Heart right ventricle (tissue), 16 donors: ENCODE results near the gene EPB41L2. TPM values are rescaled to one million over a fixed set of nuclear protein-coding genes. Genes with fewer than 3 reads are reported as not detected.

Experiments
- ATAC-seq, 8 donors: fragments of 200-7000 bp; cut with Tn5 transposase; one replicate each; pipeline ENCODE4 v1.9.1; 2020; ENCODE audit warnings: mild to moderate bottlenecking in 8 of 8, moderate library complexity in 8 of 8, moderate number of reproducible peaks in 1 of 8
- DNase-seq, 2 donors: peaks; one replicate each; pipeline ENCODE4 v3.0.0-alpha.2; 2020
- H3K27ac ChIP-seq, 10 donors: fragments of 200-600 bp; sonication (generic) in 2 of 10; one replicate each; pipeline versions ENCODE4 v1.5.0 to v1.8.0; 2020 to 2022; ENCODE audit warnings: mild to moderate bottlenecking in 3 of 10
- H3K27me3 ChIP-seq, 7 donors: fragments of 200-600 bp; one replicate each; pipeline ENCODE4 v1.8.0; 2021 to 2022; ENCODE audit warnings: mild to moderate bottlenecking in 2 of 7
- H3K36me3 ChIP-seq, 9 donors: fragments of 200-600 bp; sonication (generic) in 1 of 9; one replicate each; pipeline versions ENCODE4 v1.5.0 to v1.8.0; 2020 to 2022; ENCODE audit warnings: mild to moderate bottlenecking in 2 of 9
- H3K4me1 ChIP-seq, 9 donors: fragments of 200-600 bp; sonication (generic) in 1 of 9; one replicate each; pipeline versions ENCODE4 v1.5.0 to v1.8.0; 2020 to 2022; ENCODE audit warnings: mild to moderate bottlenecking in 4 of 9
- H3K4me3 ChIP-seq, 10 donors: fragments of 200-600 bp; sonication (generic) in 2 of 10; one replicate each; pipeline versions ENCODE4 v1.5.0 to v1.8.0; 2020 to 2022; ENCODE audit warnings: mild to moderate bottlenecking in 7 of 10, moderate library complexity in 2 of 10
- H3K9me3 ChIP-seq, 11 donors: fragments of 200-600 bp in 10 of 11; sonication (generic) in 2 of 11; one replicate each; pipeline versions ENCODE4 v1.5.0 to v1.8.0; 2013 to 2022; ENCODE audit warnings: mild to moderate bottlenecking in 2 of 11, control low read depth in 1 of 11, moderate library complexity in 1 of 11
- WGBS, 2 donors: extraction: QIAGEN DNeasy Blood & Tissue Kit; methylation state at CpG; one replicate each; pipeline ENCODE4 v1.1.7; 2013; ENCODE audit warnings: inconsistent platforms in 1 of 2; 5-methylcytosine and 5-hydroxymethylcytosine counted together
- intact Hi-C, 10 donors: fragments of 100-400 bp; cut with DNase I; formaldehyde crosslinking; loops; one replicate each; pipeline versions ENCODE4 v1.11.1 to v1.14.2; 2022
- polyA plus RNA-seq, 2 donors: library from polyadenylated mRNA; stranded (reverse); fragments of 200-250 nt; gene quantifications; one replicate each; pipeline ENCODE4 v1.2.3, GENCODE V29; 2013
- total RNA-seq, 10 donors: library from RNA; stranded (reverse); fragmentation: NEBNext Ultra II Directional in 3 of 10; extraction: Animal tissue kit (Norgen Biotek cat#: 25700) in 3 of 10; gene quantifications; one replicate each; pipeline versions ENCODE4 v1.2.1 to v1.2.4, GENCODE V29; 2021 to 2023
- TF ChIP-seq, protein P1 (sequence below), 9 donors: fragments of 200-600 bp; sonication (generic) in 2 of 9; IDR thresholded peaks; one replicate each; pipeline versions ENCODE4 v1.5.0 to v1.8.0; 2021 to 2022; ENCODE audit warnings: antibody characterized with exemption in 9 of 9, mild to moderate bottlenecking in 5 of 9, moderate library complexity in 1 of 9
- donor health status: Arrhythmogenic right ventricular cardiomyopathy.
- donor health status: ischemic (EF 13 %, LVEDD 7.1; RV severe dilation, severe dysfunction).
- donor health status: healthy with polysubstance abuse.
- donor health status: DM: no; HTN: yes; CAD: no.
- donor health status: DM: no; HTN: no; CAD: no.
- donor health status: ischemic (EF 25% LVEDD 6.9; RV normal size, moderate dysfunction).
- donor health status: ischemic (EF 25% LVEDD 5.7; RV mildly dilated, moderate dysfunction).
- donor health status: healthy.
- donor health status: DM: yes; HTN: yes; CAD: no.
- donor health status: Ischemic cardiomyopathy.
- donor health status: ischemic (EF 35%, LVEDD 5.7; RV mildly dilated, moderate dysfunction).
- donor health status: nonischemic (EF 11% LVEDD 7.7; RV severe dilation, severe dysfunction).
- donor health status: DM: yes; HTN: yes; CAD: no.
- donor health status: PGD.
- donor health status: ischemic (EF 29% LVEDD 5.4; RV normal size, mild dysfunction).
- donor health status: nonischemic (EF 23%, LVEDD 6.1; RV moderate dilation, normal function).

The EPB41L2 gene
- total and polyA plus RNA-seq, 12 donors: 18.0 to 98.6 (median 55.1) TPM

DNA sequence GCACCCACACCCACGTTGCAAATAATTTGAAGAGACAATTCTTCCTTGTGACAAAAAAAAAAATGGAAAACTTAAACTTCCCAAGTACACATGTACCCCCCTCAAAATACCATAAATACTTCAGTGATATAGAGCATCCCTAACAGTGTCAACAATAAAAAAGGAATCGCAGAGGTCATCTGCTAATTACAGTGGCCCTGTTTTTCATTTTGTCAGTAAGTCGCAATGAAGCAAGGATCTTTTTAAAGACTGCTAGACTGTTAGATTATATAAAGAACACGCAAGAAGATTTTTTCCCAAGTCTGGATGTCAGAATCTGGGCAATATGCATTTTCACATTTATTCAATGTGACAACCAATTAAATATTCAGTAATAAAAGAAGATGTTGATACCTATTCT, 93.9 kb downstream of the EPB41L2 start:
- Histone ChIP-seq H3K27me3 (no peaks in the 10 kb centered on the region), H3K9me3 (no peaks in the 10 kb centered on the region), H3K36me3 (no peaks in the 10 kb centered on the region), H3K4me3 (peak overlapping the region in 9 of 10 donors; percentile 24 to 61 (median 52)), H3K27ac (peak overlapping the region; percentile 9 to 82 (median 79)), H3K4me1 (peaks cover 0 to 64% (median 52%) of the 10 kb centered on the region in 9 donors)
- ATAC-seq: no peak
- WGBS, 2 donors: 38 to 46% methylated on average over 4 of the region's 4 CpGs
- DNase-seq: no peak
- TF ChIP-seq, protein P1, sequence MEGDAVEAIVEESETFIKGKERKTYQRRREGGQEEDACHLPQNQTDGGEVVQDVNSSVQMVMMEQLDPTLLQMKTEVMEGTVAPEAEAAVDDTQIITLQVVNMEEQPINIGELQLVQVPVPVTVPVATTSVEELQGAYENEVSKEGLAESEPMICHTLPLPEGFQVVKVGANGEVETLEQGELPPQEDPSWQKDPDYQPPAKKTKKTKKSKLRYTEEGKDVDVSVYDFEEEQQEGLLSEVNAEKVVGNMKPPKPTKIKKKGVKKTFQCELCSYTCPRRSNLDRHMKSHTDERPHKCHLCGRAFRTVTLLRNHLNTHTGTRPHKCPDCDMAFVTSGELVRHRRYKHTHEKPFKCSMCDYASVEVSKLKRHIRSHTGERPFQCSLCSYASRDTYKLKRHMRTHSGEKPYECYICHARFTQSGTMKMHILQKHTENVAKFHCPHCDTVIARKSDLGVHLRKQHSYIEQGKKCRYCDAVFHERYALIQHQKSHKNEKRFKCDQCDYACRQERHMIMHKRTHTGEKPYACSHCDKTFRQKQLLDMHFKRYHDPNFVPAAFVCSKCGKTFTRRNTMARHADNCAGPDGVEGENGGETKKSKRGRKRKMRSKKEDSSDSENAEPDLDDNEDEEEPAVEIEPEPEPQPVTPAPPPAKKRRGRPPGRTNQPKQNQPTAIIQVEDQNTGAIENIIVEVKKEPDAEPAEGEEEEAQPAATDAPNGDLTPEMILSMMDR (IDR thresholded peaks at IDR 0.05): no peak
- intact Hi-C loops: loop anchor here in 6 of 10 donors (5.0 to 10.0 kb wide), 5 partner anchors 33 to 146 kb away; partner anchors contain the start of gene EPB41L2 (in 3 of the 6)

DNA sequence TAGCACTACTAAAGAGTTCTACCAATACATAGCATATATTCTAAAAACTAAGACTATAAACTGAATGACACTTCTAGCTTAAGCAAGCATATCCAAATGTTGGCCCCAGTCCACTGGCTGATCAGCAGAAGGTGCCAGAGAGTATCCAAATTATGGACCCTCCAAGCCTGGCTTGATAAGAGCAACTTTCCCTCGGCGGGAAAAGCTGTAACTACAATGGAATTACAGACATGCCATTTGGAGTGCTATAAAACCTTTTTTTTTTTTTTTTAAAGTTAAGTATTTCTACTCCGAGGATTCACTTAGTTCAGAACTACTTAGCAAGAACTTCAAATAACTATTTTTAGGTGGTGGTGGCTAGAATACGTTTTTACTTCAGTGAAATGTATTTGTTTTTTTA, 94.6 kb downstream of the EPB41L2 start:
- peak overlapping the region in 9 of 10 donors; percentile 22 to 61 (median 52) for H3K4me3 ChIP-seq
- no peaks in the 10 kb centered on the region for H3K36me3 ChIP-seq
- ATAC-seq (peak in 1 of 8 donors; percentile 22), DNase-seq (no peak)
- H3K9me3 ChIP-seq: no peaks in the 10 kb centered on the region
- TF ChIP-seq, protein P1 (IDR thresholded peaks at IDR 0.05): no peak
- no peaks in the 10 kb centered on the region for H3K27me3 ChIP-seq
- H3K4me1 ChIP-seq: peaks cover 0 to 68% (median 53%) of the 10 kb centered on the region in 9 donors
- H3K27ac ChIP-seq: peak overlapping the region in 8 of 10 donors; percentile 42 to 81 (median 79)
- 15 to 24% methylated on average over 4 of the region's 4 CpGs for WGBS, 2 donors
- intact Hi-C loops: loop anchor here in 6 of 10 donors (1.0 to 10.0 kb wide), 6 partner anchors 34 to 146 kb away; partner anchors contain the start of gene EPB41L2 (in 3 of the 6)

DNA sequence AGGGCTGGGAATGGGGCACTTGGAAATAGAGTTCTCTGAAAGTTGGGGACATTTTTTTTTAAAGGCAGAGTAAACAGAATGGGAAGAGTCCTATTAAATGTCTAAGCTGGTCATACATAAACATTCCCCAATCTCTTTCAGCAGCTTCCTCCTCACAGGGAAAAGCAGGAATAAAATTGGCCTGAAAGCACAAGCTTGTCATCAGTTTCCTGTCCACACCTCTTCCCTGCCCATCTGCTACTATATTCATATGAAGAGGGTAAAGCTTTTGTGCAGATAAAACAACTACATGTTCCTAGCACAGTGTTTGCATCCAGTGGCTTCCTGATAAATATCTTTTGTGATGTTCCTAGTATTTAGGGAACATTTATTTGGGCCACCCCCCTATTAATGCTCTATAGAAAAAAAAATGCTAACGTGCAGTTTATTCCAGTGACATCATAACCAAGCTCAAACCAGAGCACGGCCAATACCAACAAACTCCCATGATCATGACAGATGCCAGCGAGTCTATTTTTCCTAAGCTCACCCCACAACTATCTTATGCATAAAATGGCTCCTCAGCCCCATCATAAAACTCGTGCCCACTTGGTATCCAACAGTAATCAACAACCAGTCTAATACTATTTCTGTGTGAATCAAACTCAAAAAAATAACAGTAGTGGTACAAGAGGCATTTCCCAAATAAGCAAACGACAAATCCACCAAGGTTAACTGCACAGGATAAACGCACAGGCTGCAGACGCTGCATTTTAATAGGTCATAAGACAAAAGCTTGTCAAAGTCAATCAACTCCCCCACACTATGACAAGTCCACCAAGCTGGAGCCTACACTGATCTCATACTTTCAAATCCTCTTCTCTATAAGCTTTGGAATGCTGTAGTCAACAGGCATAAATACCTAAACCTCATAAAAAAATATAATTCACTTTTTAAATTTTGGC, 95.3 kb downstream of the EPB41L2 start:
- TF ChIP-seq, protein P1 (IDR thresholded peaks at IDR 0.05): no peak
- peaks cover 0 to 75% (median 57%) of the 10 kb centered on the region in 9 donors for H3K4me1 ChIP-seq
- intact Hi-C loops: loop anchor here in 6 of 10 donors (1.0 to 10.0 kb wide), 7 partner anchors 35 to 147 kb away; partner anchors contain the start of gene EPB41L2 (in 3 of the 6)
- 33 to 45% methylated on average over 7 of the region's 7 CpGs for WGBS, 2 donors
- DNase-seq: no peak
- H3K27me3 ChIP-seq: no peaks in the 10 kb centered on the region
- H3K36me3 ChIP-seq: no peaks in the 10 kb centered on the region
- ATAC-seq: peak in 7 of 8 donors; percentile 11 to 65 (median 46)
- H3K4me3 ChIP-seq: peak overlapping the region in 9 of 10 donors; percentile 22 to 61 (median 52)
- no peaks in the 10 kb centered on the region for H3K9me3 ChIP-seq
- peak overlapping the region in 9 of 10 donors; percentile 2 to 81 (median 78) for H3K27ac ChIP-seq

DNA sequence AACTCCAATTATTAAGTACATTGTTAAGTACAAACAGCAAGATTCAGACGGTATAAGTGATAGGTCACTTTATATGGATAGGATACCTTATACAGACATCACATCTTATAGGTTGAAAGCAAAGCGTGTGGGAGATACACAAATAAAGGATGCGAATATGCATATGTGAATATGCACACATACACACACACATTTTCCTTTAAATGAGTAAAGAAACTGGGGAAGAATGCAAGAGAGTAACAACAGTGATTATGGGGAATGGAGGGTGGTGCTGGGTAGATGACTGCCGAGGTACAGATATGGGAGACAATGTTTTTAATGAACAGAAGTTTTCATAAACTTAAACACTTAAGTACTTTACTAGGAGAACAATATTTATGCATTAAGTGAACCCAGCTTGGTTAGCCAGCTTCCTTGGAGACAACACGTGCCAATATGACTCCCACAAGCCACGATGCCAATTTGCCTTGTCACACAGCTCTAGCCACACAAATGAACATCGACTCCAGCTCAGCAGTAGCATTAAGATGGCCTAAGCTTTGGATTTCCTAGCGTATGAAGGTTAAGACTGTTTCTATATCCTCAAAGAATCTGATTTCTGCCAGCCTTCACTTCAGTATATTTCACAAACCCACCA, 96.6 kb downstream of the EPB41L2 start:
- no peak for ATAC-seq
- no peaks in the 10 kb centered on the region for H3K36me3 ChIP-seq
- H3K9me3 ChIP-seq: no peaks in the 10 kb centered on the region
- DNase-seq: no peak
- WGBS, 2 donors: 80 to 82% methylated on average over 8 of the region's 8 CpGs
- intact Hi-C loops: loop anchor here in 6 of 10 donors (2.0 to 10.0 kb wide), 6 partner anchors 36 to 148 kb away; partner anchors contain the start of gene EPB41L2 (in 3 of the 6)
- TF ChIP-seq, protein P1 (IDR thresholded peaks at IDR 0.05): no peak
- H3K27ac ChIP-seq: peak overlapping the region in 8 of 10 donors; percentile 2 to 81 (median 76)
- H3K4me3 ChIP-seq: peak overlapping the region in 2 of 10 donors; percentile 52 to 57
- H3K4me1 ChIP-seq: peaks cover 0 to 88% (median 61%) of the 10 kb centered on the region in 9 donors
- no peaks in the 10 kb centered on the region for H3K27me3 ChIP-seq
